Hindlimb muscle (tissue), 1 donor: ENCODE measurements around the gene OSBPL5. TPM values are rescaled to one million over a fixed set of nuclear protein-coding genes. Genes with fewer than 3 reads are reported as not detected.
"Not testable (repeated sequence)": the region's sequence is repeated elsewhere in the genome, so short reads cannot be mapped to it uniquely, and the experiment has no call there.

Source experiments
- DNase-seq: peaks from one replicate; pipeline ENCODE4 v3.0.0-alpha.2; 2013
- polyA plus RNA-seq: library from polyadenylated mRNA; unstranded; fragments of 120-200 nt; gene quantifications from one replicate; pipeline ENCODE4 v1.2.1, GENCODE V29; 2013; ENCODE audit not compliant: insufficient read length

Gene OSBPL5
- polyA plus RNA-seq, 1 donor: 13.2 TPM

GRCh38 chr11:3121416-3121815 is 43.7 kb downstream of the OSBPL5 start:
- no peak for DNase-seq

DNA sequence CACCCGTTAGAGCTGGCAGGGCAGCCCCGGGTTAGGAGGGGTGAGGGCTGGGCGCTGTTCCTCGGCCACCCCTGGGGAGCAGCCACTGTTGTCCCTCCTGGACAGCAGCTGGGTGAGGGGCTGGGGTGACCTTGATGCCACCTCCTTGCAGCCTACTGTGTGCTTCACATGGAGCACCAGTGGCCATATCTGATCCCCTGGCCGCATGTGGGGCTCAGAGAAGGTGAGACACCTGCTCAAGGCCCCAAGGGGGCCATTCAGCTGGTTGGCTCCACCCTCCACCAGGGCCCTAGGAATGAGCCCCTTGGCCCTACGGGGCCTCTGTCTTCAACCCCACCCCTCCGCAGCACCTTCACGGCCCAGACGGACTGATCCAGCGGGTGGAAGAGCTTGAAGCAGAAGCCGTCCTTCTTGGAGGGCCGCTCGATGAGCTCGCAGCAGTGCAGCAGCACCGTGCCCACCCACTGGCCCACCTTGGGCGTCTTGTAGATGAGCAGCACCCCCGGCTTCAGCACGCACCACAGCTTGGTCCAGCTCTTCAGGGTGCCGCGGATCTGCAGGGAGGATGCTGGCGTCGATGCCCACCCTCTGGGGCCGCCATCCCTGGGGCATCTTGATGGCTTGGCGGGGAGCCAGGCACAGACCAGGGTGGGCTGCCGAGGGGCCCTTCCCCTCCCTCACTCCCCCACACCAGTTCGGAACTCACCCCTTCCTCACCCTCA is 44.9 kb downstream of the OSBPL5 start:
- DNase-seq: no peak

- no peak for DNase-seq
These were observed 45.8 kb downstream of the OSBPL5 start for GRCh38 chr11:3119141-3119821.

GRCh38 chr11:3115321-3115720 is 49.8 kb downstream of the OSBPL5 start:
- no peak for DNase-seq

- DNase-seq: not testable (repeated sequence)
These were observed 51.4 kb downstream of the OSBPL5 start for GRCh38 chr11:3113661-3114060.

- no peak for DNase-seq
These were observed 53.0 kb downstream of the OSBPL5 start for GRCh38 chr11:3111919-3112690.

- DNase-seq: no peak
These were observed 53.6 kb downstream of the OSBPL5 start for GRCh38 chr11:3111466-3111865.

DNA sequence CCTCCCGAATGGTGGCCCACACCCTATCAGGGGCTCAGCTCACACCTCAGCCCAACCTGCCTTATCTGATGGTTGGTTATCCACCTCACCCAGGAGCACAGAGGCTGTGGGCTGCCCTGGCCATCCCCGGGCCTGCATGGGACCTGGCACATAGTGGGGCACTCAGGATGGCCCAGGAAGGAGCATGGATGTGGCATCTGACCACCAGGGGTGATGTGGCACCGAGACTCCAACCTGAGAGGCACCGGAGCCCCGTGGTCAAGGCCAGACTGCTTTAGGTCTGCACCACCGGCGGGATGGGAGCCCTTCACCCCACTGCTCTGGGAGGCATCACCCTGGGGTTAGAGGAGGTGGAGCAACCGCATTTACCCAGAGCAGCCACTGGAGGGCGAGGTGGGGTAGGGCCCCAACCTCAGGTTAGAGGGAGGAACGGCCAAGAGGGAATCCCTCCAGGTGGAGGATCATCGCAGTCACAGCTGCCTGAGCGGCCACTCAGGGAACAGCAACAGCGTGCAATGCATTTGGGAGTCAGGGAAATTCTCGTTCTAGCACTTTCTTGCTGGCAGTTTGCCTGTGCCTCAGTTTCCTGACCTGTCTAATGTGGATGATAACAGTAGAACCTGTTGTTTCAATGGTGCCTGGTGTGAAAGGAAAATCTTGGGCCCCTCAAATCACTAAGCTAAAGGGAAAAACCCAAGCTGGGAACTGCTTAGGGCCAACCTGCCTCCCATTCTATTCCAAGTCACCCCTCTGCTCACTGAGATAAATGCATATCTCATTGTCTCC is 55.0 kb downstream of the OSBPL5 start:
- DNase-seq: no peak

DNA sequence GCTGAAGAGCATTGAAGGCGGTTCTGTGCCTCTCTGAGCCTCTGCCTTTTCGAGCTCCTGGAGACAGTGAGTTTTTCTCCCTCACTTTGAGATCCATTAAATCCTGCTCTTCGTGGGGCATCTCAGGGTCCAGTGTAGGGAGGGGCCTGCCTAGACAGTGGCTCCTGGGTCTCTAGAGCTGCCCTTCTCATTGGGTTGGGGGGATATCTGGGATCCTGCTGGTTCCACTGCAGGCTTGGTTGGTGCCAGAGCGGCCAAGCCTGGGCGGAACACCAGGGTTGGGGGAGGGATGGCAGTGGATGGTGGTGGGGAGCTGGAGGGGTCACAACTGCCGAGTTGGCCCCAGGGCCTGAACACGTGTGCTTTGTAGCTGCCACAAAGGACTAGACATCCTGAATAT is 55.7 kb downstream of the OSBPL5 start:
- no peak for DNase-seq

DNA sequence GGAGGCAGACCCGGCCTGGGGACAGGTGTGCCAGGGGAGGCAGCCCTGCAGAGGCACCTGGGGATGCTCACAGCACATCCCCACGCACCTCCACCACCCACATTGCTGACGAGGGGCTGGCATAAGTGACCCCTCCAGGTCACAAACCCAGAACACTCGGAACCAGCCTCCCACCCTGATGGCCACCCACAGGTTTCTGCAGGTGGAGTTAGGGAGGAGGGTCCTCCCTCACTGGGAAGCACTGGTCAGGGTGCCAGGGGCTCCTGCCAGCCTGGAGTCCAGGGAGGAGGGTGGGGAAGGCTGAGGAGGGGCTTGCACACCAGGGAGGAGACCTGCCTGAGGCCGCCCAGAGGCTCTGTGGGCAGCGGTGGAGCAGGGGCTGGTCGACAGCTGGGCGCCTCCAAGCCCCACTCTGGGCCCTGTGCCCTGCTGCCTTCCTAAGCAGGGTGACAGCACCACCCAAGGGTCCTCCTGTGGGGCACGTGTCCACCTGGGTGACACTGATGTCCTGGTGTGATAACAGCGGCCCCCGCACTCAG is 56.9 kb downstream of the OSBPL5 start:
- DNase-seq: no peak

- DNase-seq: no peak
These were observed 57.4 kb downstream of the OSBPL5 start for GRCh38 chr11:3107608-3108182.

DNA sequence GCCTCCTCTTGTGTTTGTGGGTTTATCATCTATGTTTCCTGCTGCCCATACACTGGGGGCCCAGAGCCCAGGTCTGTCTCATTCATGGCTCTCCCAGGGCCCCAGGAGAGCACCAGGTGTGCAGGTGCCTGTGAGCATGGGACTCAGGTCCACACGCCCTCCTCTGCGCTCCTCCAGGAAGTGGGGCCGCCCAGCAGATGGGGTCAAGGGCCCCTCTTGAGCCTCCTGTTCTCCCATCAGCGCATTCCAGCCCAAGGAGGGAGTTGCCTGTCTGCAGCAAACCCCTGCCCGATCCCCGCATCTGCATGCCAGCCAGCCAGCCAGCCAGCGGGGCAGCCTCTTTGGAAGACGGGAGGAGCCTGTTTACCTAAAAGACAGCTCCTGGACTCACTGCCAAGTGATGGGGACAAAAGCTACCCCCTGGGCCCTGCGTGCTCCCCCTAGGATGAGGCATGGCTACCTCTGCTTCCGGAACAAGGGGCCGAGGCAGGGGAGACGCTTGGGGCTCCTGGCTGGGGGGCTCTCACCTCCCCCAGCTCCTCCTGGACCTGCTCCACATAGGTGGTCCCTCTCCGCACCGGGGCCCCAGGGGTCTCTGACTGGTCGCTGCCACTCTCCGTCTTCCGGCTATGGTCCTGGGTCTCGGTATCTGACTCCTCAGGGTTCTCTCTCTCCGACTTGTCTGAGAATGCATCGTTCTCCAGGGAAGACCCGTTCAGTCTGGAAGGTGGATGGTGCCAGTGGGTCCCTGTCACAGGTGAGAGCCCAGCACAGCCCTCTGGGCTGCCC is 58.2 kb downstream of the OSBPL5 start:
- DNase-seq: no peak

DNA sequence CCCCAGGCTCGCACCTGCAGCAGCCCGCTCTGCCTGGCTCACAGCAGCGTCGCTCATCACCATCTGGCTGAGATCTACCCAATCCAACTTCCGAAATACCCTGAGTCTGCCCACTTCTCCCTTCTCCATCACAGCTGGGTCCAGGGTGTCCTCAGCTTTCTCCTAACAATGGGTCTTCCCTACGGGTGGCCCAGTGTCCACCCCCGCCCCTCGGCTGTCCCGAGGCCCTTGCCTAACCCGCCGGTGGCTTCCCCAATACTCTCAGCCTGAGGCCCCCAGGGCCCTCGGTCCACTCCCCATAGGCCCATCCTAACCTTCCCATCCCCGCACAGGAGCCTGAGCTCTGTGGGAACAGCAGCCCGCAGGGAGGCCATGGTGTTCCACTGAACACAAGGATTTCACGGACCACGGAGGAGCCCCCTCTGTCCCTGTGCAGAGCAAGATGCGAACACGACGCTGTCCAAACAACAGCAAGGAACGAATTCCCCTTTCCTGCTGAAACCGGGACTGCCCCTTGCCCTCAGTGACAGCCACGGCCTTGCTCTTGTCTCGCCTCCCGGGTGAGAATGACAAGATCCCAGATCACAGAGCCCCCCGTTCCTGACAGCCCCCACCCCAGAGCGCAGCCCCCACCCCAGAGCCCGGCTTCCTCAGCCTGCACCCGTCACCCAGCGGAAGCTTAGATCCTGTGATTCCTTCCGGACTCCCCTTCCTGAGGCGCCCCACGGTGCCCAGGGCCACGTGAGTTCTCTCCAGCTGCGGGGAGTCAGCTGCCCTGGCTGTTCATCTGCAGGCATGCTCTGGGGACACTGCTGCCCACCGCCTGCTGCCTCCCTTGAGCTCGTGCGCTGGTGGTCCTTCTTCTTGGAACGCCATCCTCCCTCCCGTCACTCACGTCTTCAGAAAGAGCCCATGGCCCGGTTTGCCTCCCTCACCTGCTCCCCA is 59.0 kb downstream of the OSBPL5 start:
- DNase-seq: no peak

GRCh38 chr11:3104961-3105790 is 59.9 kb downstream of the OSBPL5 start:
- no peak for DNase-seq

DNA sequence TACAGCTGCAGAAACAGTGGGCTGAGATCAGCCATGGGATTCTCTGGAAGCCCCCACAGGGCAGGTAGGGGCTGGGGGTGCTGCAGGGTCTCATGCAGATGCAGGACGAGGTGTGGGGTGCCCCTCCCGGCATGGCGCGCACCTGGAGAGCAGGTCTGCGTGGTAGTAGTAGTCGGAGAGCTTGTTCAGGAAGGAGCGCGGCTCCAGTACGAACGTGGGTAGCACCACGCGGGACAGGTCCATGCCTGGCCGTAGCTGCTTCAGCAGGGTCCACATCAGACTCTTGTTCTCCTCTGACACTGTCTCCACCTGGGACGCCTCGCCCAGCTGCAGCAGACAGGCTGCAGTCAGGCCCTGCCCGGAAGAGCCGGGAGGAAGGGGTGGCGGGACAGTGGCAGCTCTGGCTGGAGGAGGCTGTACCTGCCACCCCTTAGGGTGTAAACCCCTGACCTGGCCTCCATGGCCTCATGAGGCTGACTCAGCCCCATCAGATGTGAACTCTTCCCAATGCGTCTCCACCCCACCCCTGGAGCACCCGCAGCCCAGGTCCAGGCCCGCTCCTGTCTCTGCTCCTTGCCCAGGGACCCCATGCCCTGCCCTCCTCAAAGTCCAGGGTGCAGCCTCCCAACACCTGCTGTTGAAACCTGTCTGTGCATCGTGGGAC is 60.9 kb downstream of the OSBPL5 start:
- DNase-seq: no peak

- DNase-seq: no peak
These were observed 62.0 kb downstream of the OSBPL5 start for GRCh38 chr11:3103076-3103475.

DNA sequence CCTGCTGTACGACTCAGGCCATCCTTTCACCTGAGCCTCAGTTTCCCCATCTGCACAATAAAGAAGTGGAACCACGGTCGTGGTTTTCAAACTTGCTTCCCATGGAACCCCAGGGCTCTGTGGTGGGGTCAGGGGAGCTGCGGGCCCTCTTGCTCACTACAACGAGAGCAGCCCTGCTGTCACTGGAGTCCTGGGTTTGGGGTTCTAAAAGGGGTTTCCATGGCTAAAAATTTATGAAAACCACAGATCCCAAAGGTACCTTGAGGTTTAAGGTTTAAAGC is 62.5 kb downstream of the OSBPL5 start:
- DNase-seq: no peak

DNA sequence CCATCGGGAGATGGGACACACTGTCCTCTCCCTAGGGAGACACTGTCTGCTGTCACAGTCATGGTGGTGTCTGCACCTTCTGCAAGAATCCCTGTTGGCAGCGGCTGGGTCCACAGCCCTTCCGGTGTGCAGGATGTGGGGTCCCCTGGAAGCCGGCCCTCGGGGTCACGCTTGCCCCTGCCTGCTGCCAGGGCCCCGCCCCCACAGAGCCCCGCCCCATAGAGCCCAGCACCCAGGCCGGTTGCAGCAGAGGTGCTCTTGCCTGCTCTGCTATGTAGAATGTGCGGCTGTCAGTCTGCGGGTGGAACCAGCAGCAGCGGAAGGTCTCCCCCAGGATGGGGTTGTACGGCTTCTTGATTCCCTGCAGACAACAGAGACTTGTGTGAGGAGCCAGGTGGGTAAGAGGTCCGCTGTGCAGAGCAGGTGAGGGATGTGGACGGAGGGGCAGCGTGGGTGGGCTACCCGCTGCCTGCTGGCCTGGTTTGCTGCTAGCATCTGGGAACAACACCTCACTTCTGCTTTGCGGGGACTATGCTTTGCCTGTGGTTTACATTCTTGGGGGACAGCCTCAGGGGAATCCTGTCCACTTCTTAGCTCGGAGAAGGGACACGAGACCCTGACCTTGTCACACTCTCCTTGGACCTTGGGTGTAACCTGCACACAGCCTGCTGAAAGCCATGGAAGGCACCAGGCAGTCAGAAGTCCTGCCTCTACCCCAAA is 63.0 kb downstream of the OSBPL5 start:
- DNase-seq: no peak
